HCT116 (cell line): ENCODE measurements around the gene PLA2G5. TPM values are rescaled to one million over a fixed set of nuclear protein-coding genes. Genes with fewer than 3 reads are reported as not detected.

ENCODE experiments used
- ATAC-seq: fragments of 200-7000 bp; cut with Tn5 transposase; 2 replicates; pipeline ENCODE4 v1.9.1; 2020; ENCODE audit warnings: mild to moderate bottlenecking, moderate library complexity
- BruUV-seq: library from RNA; stranded (reverse); fragments of 400-500 nt; replicated peaks from 2 replicates; lab custom pipeline; 2021; lab: Mats Ljungman, UMichigan
- CTCF ChIA-PET: fragments of 300-600 bp; sonication (Branson Sonifier 250); formaldehyde crosslinking; loops from one replicate; lab custom pipeline; 2021; ENCODE audit warnings: antibody characterized with exemption; lab: Charles Lee
- POLR2A ChIA-PET: fragments of 300-600, 350-600 bp; sonication (Branson Sonifier 250); formaldehyde crosslinking; loops from one replicate; lab custom pipeline; 2021; ENCODE audit warnings: antibody characterized with exemption; lab: Charles Lee
- RAD21 ChIA-PET, 2 experiments: fragments of 300-600 bp; sonication (Branson Sonifier 250); formaldehyde crosslinking; loops; one replicate each; lab custom pipeline; 2023; ENCODE audit warnings: low total read pairs in 2 of 2; ENCODE audit not compliant: uncharacterized antibody in 2 of 2, unreplicated experiment in 2 of 2, low non-redundant PET in 1 of 2; lab: Charles Lee
- DNase-seq: peaks from one replicate; pipeline ENCODE4 v3.0.0-alpha.2; 2010; ENCODE audit warnings: low read depth, low spot score
- H2AFZ ChIP-seq: fragments of 200-600 bp; shearing (Covaris generic), sonication (generic); 2 replicates; pipeline ENCODE4 v1.6.1; 2017; ENCODE audit warnings: low read depth, mixed run types, mixed read lengths, antibody characterized with exemption, low read length; ENCODE audit not compliant: poor library complexity, severe bottlenecking
- H3K27ac ChIP-seq: 2 replicates; pipeline ENCODE4 v1.5.1; 2012; ENCODE audit warnings: low read depth, low read length
- H3K27me3 ChIP-seq: fragments of 200-600 bp; sonication (generic); 2 replicates; pipeline ENCODE4 v1.6.1; 2016; ENCODE audit warnings: mixed run types, low read length, mixed read lengths; ENCODE audit not compliant: insufficient read depth
- H3K36me3 ChIP-seq, 2 experiments: fragments of 200-500 bp in 1 of 2; fragments of 200-600 bp in 1 of 2; sonication (Bioruptor generic) in 1 of 2; sonication (generic) in 1 of 2; 2 replicates each; pipeline versions ENCODE4 v1.5.1 to v1.6.1; 2014 to 2016; ENCODE audit warnings: low read length in 2 of 2, inconsistent platforms in 1 of 2, mixed read lengths in 1 of 2, mixed run types in 1 of 2; ENCODE audit not compliant: insufficient read depth in 2 of 2, control insufficient read depth in 1 of 2
- H3K4me1 ChIP-seq, 2 experiments: fragments of 200-600 bp in 1 of 2; sonication (generic) in 1 of 2; 2 replicates each; pipeline versions ENCODE4 v1.5.1 to v1.6.1; 2012 to 2017; ENCODE audit warnings: low read length in 2 of 2, inconsistent platforms in 1 of 2, mild to moderate bottlenecking in 1 of 2, mixed read lengths in 1 of 2, mixed run types in 1 of 2, moderate library complexity in 1 of 2; ENCODE audit not compliant: insufficient read depth in 2 of 2, control insufficient read depth in 1 of 2
- H3K4me2 ChIP-seq: fragments of 200-600 bp; sonication (generic); 2 replicates; pipeline ENCODE4 v1.6.1; 2017; ENCODE audit warnings: mixed run types, low read length, mixed read lengths
- H3K4me3 ChIP-seq, 2 experiments: fragments of 200-600 bp in 1 of 2; sonication (generic) in 1 of 2; replicated peaks in 1 of 2; 2 replicates each; pipeline ENCODE4 v1.5.1; 2011 to 2016; ENCODE audit warnings: low read length in 2 of 2, control low read depth in 1 of 2, low read depth in 1 of 2, mild to moderate bottlenecking in 1 of 2, mixed read lengths in 1 of 2, mixed run types in 1 of 2
- H3K79me2 ChIP-seq: fragments of 200-600 bp; sonication (generic); 2 replicates; pipeline ENCODE4 v1.6.1; 2017; ENCODE audit warnings: mild to moderate bottlenecking, mixed run types, low read length, moderate library complexity, mixed read lengths; ENCODE audit not compliant: insufficient read depth
- H3K9ac ChIP-seq: fragments of 200-600 bp; sonication (generic); 2 replicates; pipeline ENCODE4 v1.6.1; 2016; ENCODE audit warnings: low read length, mixed read lengths
- H3K9me2 ChIP-seq: fragments of 200-600 bp; sonication (generic), shearing (Covaris generic); 2 replicates; pipeline ENCODE4 v1.6.1; 2017; ENCODE audit warnings: mixed run types, mild to moderate bottlenecking, moderate library complexity; ENCODE audit not compliant: insufficient read depth
- H3K9me3 ChIP-seq, 2 experiments: fragments of 200-500 bp in 1 of 2; fragments of 200-600 bp in 1 of 2; sonication (Bioruptor generic) in 1 of 2; sonication (generic) in 1 of 2; 2 replicates each; pipeline ENCODE4 v1.6.1; 2014 to 2017; ENCODE audit warnings: low read length in 2 of 2, mixed read lengths in 2 of 2, inconsistent platforms in 1 of 2, low read depth in 1 of 2, mild to moderate bottlenecking in 1 of 2, mixed run types in 1 of 2, moderate library complexity in 1 of 2; ENCODE audit not compliant: control insufficient read depth in 1 of 2, insufficient read depth in 1 of 2
- H4K20me1 ChIP-seq: fragments of 200-600 bp; sonication (generic), shearing (Covaris generic); 2 replicates; pipeline ENCODE4 v1.6.1; 2017; ENCODE audit warnings: mixed run types, mild to moderate bottlenecking, moderate library complexity; ENCODE audit not compliant: insufficient read depth
- ATF3 ChIP-seq: IDR thresholded peaks from 2 replicates; pipeline ENCODE4 v1.6.1; 2012
- CBX3 ChIP-seq: IDR thresholded peaks from 2 replicates; pipeline ENCODE4 v1.6.1; 2012; ENCODE audit warnings: low read depth
- EGR1 ChIP-seq: IDR thresholded peaks from 2 replicates; pipeline ENCODE4 v1.6.1; 2012; ENCODE audit warnings: low read depth
- ELF1 ChIP-seq: IDR thresholded peaks from 2 replicates; pipeline ENCODE4 v1.6.1; 2012; ENCODE audit warnings: low read depth, borderline replicate concordance
- EZH2phosphoT487 ChIP-seq: fragments of 200-600 bp; IDR thresholded peaks from 2 replicates; pipeline ENCODE4 v1.6.1; 2018; ENCODE audit warnings: antibody characterized with exemption, borderline replicate concordance
- MAX ChIP-seq: IDR thresholded peaks from 2 replicates; pipeline ENCODE4 v1.6.1; 2012
- POLR2A ChIP-seq: IDR thresholded peaks from 2 replicates; pipeline ENCODE4 v1.7.0; 2011; ENCODE audit warnings: borderline replicate concordance; ENCODE audit not compliant: insufficient read depth, insufficient read length; ENCODE audit errors: extremely low read depth
- POLR2AphosphoS5 ChIP-seq: IDR thresholded peaks from 2 replicates; pipeline ENCODE4 v1.6.1; 2011; ENCODE audit warnings: mild to moderate bottlenecking, low read depth, low read length, moderate library complexity
- RAD21 ChIP-seq: IDR thresholded peaks from 2 replicates; pipeline ENCODE4 v1.6.1; 2012; ENCODE audit warnings: low read depth, mild to moderate bottlenecking
- SP1 ChIP-seq: IDR thresholded peaks from 2 replicates; pipeline ENCODE4 v1.6.1; 2012; ENCODE audit warnings: low read depth
- SRF ChIP-seq: IDR thresholded peaks from 2 replicates; pipeline ENCODE4 v1.6.1; 2012; ENCODE audit warnings: low read depth
- ZBTB33 ChIP-seq: IDR thresholded peaks from 2 replicates; pipeline ENCODE4 v1.6.1; 2011; ENCODE audit warnings: mild to moderate bottlenecking, low read length, moderate library complexity; ENCODE audit not compliant: insufficient replicate concordance; ENCODE audit errors: extremely low read depth
- ZFX ChIP-seq: fragments of 450-650 bp; IDR thresholded peaks from 2 replicates; pipeline ENCODE4 v1.6.1; 2017
- intact Hi-C: fragments of 100-400 bp; cut with micrococcal nuclease; formaldehyde crosslinking; loops from 2 replicates; pipeline ENCODE4 v1.10.0; 2022
- total RNA-seq: library from RNA; stranded (reverse); gene quantifications from one replicate; pipeline ENCODE4 v1.2.1, GENCODE V29; 2021; ENCODE audit not compliant: unreplicated experiment

The PLA2G5 gene
- total RNA-seq, 1 experiment from 2014 or later = not detected

GRCh38 chr1:20072771-20073170 is 2.8 kb downstream of the PLA2G5 start:
- no peak overlapping the region for H3K27ac ChIP-seq
- no peak overlapping the region for H3K4me2 ChIP-seq
- CTCF ChIA-PET = no interaction called here
- DNase-seq = no peak
- H2AFZ ChIP-seq = no peak overlapping the region
- H3K79me2 ChIP-seq = no peaks in the 10 kb centered on the region
- no peak overlapping the region for H3K9ac ChIP-seq
- BruUV-seq = no TSS peak
- no peak for ATAC-seq
- intact Hi-C loops = no loop called here
- TF ChIP-seq POLR2AphosphoS5 (no peak), SP1 (no peak), EZH2phosphoT487 (no peak), RAD21 (no peak), EGR1 (no peak), CBX3 (no peak), ZBTB33 (no peak), POLR2A (no peak), ELF1 (no peak), MAX (no peak), ATF3 (no peak), SRF (no peak), ZFX (no peak)
- no peaks in the 10 kb centered on the region for H3K36me3 ChIP-seq
- no peaks in the 10 kb centered on the region for H3K9me2 ChIP-seq
- H3K4me1 ChIP-seq = no peaks in the 10 kb centered on the region
- POLR2A ChIA-PET = no interaction called here
- no peaks in the 10 kb centered on the region for H3K9me3 ChIP-seq
- H3K4me3 ChIP-seq = no peak overlapping the region
- H4K20me1 ChIP-seq = no peaks in the 10 kb centered on the region
- RAD21 ChIA-PET = no interaction called here
- H3K27me3 ChIP-seq = no peaks in the 10 kb centered on the region
